GM19035 (cell line): Measurements from ENCODE around the gene TBC1D22A.

Experiments used
- ATAC-seq: cut with Tn5 transposase; IDR thresholded peaks from one replicate; pipeline ENCODE4 v1.9.1; 2021; ENCODE audit not compliant: unreplicated experiment

TBC1D22A gene

GRCh38 chr22:47190957-47191670 lies 428.7 kb downstream of the TBC1D22A start:
- ATAC-seq, result no peak

DNA sequence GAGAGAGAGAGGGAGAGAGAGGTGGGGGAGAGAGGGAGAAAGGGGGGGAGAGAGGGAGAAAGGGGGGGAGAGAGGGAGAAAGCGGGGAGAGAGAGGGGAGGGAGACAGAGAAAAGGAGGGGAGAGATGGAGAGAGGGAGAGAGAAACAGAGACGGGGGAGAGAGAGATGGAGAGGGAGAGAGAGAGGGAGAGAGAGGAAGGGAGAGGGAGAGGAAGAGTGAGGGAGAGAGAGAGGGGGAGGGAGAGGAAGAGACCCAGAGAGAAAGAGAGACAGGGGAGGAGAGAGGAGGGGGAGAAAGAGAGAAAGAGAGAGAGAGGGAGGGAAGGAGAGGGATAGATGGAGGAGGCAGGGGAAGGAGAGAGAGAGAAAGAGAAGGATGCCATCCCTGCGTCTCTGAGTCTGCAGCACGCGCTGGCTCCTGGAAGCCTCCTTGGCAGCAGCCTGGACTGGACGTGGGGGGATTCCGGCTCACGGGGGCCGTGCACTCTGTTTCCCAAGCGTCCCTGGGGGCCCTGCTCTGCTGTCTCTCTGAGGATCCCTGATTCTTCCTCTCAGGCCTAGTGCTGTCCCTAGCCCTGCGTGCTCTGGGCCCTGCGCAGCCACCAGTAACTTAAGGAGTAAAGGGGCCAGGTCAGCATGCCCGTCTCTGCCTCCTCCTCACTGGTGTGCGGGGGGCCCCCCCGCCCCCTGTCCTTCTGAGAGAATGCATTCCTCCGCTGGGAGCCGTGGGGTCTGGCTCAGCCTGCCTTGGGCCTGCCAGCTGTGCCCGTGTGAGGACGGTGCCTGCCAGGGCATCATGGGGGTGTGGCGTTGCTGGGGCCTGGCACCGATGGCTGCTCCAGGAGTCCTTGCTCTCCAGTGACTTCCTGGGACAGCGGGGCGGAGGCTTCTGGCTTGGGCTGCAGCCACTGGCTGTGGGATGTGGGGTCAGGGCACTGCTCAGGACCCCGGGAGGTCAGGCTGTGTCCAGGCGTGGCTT lies 429.5 kb downstream of the TBC1D22A start:
- ATAC-seq, result no peak

- ATAC-seq, result no peak
These were observed 430.4 kb downstream of the TBC1D22A start for GRCh38 chr22:47192651-47193437.

DNA sequence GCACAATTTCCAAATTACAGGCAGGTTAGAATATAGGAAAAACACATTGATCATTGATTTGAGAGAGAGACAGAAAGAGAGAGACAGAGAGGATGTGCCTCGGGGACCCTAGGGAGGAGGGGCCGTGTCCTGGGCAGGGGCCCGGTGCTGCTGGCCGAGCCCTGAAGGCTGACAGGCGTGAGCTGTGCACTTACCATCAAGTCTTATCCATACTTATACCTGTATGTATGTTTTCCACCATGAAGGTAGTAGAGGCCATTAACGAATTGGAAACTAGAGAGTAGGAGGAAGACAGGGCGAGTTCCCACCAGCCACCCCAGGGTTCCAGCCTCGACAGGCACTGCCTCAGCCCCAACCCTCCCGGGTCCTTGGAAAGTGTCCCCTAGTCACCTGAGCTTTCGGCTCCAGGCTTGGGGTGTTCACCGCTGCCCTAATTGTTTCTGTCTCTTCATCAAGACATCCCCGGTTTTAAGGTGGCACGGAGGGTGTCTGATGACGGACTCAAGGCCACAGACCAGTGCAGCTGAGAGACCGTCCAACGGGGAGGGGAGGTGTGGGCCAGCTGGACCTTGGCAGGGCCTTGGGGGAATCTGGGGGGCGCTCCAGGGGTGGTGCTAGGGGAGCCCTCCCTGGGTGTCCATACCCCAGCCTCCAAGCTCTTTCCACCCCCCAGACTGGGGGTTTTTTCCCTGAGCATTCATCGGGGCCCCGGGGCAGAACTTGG lies 431.3 kb downstream of the TBC1D22A start:
- no peak for ATAC-seq

GRCh38 chr22:47194476-47195155 lies 432.2 kb downstream of the TBC1D22A start:
- ATAC-seq, result no peak

DNA sequence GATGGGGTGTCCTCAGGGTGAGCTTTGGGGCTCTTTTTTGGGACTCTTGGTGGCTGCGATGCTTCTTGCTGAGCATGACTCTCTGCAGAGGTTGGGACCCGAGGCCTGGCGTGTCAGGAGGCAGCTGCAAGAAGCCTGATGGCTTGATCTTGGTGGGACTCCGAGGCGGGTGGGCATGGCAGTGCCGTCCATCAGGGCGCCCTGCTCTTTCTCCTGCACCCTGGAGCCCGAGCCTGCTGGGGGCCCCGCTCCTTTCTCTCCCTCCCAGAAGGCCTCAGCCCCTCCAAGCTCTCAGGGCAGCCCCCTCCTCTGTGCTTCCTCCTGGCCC lies 432.7 kb downstream of the TBC1D22A start:
- ATAC-seq, result no peak

- ATAC-seq, result no peak
These were observed 433.2 kb downstream of the TBC1D22A start for GRCh38 chr22:47195484-47196165.

DNA sequence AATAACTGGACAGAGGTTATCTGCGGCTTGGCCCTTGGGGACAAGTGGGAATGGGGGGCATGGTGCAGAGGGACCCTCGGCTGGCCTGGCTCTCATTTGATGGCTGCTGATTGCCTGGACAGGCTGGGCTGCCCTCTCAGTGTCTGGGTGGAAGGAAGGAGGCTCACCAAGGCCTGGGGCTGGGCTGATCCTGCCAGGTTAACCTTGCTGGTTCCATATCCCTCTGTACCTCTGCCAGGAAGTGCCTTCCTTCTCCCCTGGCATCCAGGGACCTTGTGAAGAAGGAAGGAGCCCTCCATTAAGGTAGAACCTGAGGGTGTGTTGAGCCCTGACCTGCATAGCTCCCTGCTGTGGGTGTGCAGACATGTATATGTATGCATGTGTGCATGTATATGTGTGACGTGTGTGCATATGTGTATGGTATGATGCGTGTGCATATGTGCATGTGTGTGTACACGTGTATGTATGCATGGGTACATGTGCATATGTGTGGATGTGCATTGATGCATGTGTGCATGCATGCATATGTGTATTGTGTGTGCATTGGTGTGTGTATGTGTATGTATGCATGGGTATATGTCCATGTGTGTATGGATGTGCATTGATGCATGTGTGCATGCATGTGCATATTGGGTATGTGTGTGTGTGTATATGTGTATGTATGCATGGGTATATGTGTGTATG lies 433.9 kb downstream of the TBC1D22A start:
- ATAC-seq, result no peak

- no peak for ATAC-seq
These were observed 434.7 kb downstream of the TBC1D22A start for GRCh38 chr22:47196881-47197772.

DNA sequence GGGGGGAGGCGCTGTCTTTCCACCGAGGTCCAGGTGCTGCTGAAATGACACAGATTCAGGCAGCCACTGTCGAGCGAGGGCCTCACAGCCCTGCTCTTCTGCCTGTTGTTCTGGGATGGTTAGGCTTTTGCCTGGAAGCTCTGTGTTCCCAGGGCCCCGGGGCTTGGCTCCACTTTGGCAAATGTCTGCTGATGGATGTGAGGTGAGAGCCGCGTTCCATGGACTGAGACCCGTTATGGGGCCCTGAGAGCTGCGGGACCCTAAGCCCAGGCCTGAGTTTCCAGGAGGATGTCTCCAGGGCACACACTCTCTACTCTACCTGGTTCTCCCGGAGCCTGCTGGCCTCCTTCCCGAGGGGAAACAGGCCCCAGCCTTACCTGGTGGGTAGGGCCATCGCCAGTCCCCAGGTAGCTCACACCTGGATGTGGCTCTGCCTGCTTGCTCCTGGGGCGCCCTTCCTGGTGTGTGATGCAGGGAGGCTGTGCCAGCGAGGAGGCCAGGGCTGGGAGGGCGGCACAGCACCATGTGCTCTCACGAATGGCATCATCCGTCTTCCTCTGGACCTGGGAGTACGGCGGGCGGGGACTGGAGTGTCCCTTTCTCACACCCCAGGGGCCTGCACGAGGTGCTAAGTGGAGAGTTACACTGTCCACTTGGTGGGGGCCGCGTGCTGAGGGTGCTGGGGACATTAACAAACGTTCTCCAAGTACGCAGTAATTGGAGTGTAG lies 435.5 kb downstream of the TBC1D22A start:
- no peak for ATAC-seq

DNA sequence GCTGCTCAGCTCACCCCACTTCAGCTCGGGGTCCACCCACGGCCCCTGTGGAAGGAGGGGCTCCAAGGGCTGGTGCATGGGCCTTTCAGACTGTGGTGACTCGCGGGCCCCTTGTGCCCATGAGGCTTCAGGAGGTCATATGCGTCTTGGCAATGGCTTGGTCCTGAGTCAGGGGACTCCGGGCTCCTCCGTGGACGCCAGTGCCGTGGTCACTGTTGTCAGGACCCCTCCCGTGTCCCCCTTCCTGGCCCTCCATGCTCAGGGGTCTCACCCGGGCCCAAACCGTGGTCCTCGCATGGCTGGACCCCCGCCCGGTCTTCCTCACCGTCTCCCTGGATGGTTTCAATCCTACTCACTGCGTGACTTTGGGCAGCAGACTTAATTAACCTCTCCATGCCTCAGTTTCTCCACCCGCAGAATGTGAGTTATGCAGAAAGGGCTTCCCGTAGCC lies 436.4 kb downstream of the TBC1D22A start:
- no peak for ATAC-seq

DNA sequence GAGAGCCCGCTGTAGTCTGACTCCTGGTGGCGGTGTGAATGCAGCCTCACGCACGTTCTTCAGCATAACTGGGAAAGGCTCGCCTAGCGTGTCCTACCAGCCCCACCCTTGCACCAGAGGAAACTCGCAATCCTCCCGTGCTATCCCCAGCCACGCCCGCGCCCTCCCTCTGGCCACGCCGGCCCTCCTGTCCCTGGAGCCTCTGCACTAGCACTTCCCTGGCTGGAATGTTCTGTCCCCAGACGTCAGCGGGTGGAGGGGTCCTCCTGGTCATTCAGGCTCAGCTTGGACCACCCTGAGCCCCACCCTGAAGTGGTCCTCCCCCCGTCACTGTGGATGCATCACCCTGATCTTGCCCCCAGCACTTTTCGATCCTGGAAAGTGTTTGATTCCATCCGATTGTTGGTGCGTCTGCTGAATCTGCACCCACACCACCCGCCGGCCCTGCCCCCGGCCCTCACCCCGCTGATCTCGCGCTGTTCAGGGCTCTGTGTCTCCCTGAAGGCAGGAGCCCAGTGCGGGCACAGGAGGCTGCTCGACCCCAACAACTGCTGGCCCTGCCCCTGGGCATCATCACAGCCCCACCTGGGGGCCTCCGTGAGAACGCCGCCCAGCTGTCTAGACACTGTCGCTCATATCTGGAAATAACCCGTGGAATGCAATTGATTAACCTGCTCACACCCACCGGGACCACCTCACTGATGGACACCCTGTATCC lies 437.0 kb downstream of the TBC1D22A start:
- ATAC-seq, result no peak

DNA sequence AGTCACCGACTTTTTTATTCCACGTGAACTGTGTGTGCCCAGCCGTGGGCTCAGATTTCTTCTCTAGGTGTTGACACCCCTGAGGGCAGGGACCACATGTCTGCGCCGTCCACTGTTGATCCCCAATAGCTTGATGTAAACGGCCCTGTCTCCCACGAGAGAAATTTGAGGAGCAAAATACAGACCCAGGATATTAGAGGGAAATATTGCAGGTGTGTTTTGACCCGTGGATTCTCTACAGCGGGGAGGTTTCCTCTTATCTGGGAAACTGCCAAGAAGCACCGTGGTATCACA lies 437.5 kb downstream of the TBC1D22A start:
- ATAC-seq, result no peak

DNA sequence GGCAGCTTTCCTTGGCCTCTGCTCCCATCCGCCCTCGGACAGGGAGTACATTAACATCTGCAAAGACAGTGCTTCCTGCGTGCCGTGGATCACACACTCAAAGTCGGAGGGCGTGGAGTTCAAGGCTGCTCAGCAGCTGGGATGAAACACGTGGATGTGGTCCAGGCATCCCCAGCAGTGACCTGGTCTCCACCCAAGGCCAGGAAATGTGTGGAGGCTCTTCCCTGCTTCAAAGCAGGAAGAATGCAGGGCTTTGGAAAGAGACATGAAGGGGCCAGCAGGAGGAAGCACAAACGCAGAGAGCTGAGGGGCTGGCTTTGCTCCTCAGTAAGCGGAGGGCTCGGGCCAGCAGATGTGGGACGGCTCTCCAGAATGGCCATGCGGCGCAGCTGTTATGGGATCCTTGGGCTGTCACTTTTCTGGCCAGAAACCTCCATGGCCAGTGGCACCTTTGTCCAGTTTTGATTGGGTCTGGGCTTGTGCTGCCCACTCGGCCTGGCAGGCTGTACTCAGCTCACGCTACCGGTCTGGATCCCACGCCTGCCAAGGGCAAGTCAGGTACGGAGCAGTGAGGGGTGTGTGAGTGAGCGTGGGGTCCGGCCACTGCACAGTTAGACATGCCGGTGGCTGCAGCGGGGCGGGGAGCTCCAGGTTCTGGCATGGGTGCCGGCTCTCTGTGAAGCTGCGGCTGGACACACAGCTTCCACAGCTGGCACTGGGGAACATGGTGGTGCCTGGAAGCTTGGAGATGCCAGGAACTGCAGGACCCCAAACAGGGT lies 438.0 kb downstream of the TBC1D22A start:
- ATAC-seq, result no peak

DNA sequence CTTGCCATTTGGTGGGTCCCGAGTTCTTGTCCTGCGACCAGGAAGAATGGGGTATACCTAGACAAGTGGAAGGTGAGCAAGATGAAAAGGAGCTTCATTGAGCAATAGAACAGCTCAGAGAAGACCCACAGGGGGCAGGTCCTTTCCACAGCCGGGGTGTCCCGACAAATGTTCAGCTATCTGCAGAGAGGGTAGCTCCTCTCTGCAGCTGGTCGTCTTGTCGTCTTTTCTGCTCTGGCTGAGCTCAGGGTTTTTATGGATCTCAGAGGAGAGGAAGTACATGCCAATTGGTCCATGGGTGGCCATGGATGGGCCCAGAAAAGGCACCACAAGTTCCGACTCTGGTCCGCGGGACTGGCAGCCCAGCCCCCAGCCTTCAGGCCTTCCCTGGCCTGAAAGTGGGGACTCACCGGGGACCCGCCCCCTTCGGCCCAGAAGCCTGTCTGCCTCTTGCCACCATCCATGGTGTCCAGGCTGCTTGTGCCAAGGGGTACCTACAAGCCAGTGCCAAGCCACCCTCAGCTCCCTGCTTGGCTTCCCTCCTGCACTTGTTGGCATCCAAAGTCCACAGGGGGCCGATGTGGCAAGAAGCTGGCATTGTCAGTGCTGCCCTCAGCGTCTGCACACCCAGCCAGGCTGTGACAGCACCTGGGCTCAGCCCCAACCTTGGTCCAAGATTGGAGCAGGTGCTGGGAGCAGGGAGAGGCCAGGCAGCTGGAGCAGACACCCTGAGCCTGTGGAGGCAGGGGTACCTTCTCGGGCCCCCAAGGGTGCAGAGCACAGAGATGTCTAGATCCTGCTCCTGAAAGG lies 438.9 kb downstream of the TBC1D22A start:
- ATAC-seq, result no peak
